T47D (cell line): ENCODE data around the gene MARCHF3.

ENCODE experiments used
- DNase-seq, 2 experiments: peaks; one replicate each; pipeline versions ENCODE4 v3.0.0 to v3.0.0-alpha.2; 2011 to 2012; ENCODE audit warnings: low read depth in 1 of 2, low spot score in 1 of 2
- JUND ChIP-seq: IDR thresholded peaks from 2 replicates; pipeline ENCODE4 v1.6.1; 2012; ENCODE audit warnings: low read depth
- in situ Hi-C: cut with HindIII; loops from 2 replicates; pipeline ENCODE4 v1.10.0; 2016; ENCODE audit warnings: low sequenced_read_pairs, low pct_unique_long_range_greater_than_20kb

MARCHF3 gene

GRCh38 chr5:127030259-127031146 lies at the start of gene MARCHF3:
MARCHF3 (minus strand) TSS chr5:127030558; CDS start chr5:126918171, 112,387 bp downstream.
- in situ Hi-C loops = no loop called here
- DNase-seq = peak; percentile 85 to 97
- no peak for TF ChIP-seq JUND

DNA sequence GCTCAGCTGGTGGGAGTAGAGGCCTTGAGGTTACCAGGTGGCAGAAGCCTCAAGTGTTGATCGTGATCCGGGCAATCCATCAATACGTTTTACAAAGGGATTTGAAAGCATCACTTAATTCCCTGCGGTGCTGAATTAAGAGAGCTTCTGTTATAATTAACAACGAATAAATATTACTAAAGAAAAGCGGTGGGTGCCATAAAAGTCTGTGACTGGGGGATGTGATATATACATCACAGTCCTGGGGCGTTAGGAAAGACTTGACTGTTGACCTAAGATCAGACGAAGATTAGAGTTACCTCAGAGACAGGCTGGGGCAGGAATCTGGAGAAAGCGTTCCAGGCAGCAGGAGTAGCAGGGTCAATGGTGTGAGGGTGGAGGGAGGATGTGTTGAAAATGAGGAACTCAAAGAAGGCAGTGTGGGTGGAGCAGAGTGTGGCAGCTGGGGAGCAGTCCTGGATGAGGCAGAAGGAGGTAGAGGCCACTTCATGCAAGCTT lies 49.7 kb upstream of the MARCHF3 start:
- TF ChIP-seq JUND = no peak
- in situ Hi-C loops = no loop called here
- peak in 1 of 2 experiments; percentile 45 for DNase-seq

DNA sequence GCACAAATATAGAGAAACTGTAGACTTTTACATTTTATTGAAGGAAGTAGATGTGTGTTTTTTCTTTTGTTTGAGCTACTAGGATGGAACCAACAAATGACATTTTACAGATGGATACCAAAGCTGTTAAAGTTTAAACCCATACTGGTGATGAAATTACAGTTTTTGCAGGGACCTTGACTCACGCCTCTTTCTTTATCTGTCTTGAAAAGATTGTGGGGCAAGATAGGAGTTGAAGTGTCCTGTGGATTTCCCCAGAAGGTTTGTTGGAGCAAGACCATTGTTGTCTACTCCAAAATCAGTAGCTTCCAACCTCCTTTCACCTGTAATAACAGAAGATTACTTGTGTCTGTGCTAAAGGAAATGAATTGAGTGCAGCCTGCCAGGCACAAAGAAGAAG lies 47.0 kb upstream of the MARCHF3 start:
- TF ChIP-seq JUND = no peak
- DNase-seq = no peak
- in situ Hi-C loops = no loop called here

GRCh38 chr5:127076315-127077129 lies 46.2 kb upstream of the MARCHF3 start:
- no peak for TF ChIP-seq JUND
- no peak for DNase-seq
- in situ Hi-C loops = no loop called here

DNA sequence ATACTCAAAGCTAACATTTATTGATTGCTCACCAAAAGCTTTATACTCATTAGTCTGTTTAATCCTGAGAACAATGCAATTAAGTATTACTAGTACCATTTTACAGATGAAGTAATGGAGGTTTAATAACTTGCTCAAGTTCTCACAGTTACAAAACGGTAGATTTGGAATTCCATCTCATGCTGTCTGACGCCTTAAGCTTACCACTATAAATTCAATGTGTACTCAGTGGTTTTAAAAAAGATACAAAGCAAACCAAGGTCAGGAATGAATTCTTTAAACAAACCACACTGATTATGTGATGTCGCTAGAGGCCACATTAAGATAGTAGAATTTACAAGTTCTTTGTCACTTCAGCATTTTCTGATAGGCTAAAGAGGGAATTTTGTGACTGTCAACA lies 44.1 kb upstream of the MARCHF3 start:
- no peak for TF ChIP-seq JUND
- in situ Hi-C loops = no loop called here
- DNase-seq = no peak

GRCh38 chr5:127072861-127073846 lies 42.8 kb upstream of the MARCHF3 start, which contains the start of gene C5orf63:
C5orf63 (minus strand) TSS chr5:127073502; CDS start chr5:127058995, 14,507 bp downstream.
- peak; percentile 51 to 61 for DNase-seq
- TF ChIP-seq JUND = no peak
- in situ Hi-C loops = no loop called here

DNA sequence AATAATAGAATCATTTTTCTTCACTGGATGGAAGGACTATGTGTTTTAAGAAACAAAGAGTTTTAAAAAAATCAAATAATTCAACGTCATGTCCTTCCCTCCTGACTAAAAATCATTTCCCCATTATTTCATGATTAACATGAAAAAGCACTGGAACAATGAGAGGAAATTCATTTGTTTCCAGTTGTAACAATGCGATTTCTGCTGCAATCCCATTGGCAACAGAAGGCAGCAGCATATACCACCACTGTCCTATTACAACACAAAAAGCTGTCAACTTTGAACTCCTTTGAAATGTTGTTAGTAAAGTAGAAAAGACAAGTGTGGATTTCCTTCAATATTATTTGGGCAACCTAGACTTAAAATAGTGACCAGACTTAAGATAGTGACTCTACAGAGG lies 39.9 kb upstream of the MARCHF3 start:
- no peak for DNase-seq
- no peak for TF ChIP-seq JUND
- in situ Hi-C loops = no loop called here

- TF ChIP-seq JUND = no peak
- DNase-seq = no peak
- in situ Hi-C loops = no loop called here
These were observed 38.3 kb upstream of the MARCHF3 start for GRCh38 chr5:127068493-127069214.

- in situ Hi-C loops = no loop called here
- no peak for DNase-seq
- no peak for TF ChIP-seq JUND
These were observed 36.4 kb upstream of the MARCHF3 start for GRCh38 chr5:127066721-127067120.

- no peak for TF ChIP-seq JUND
- DNase-seq = no peak
- in situ Hi-C loops = no loop called here
These were observed 34.0 kb upstream of the MARCHF3 start for GRCh38 chr5:127064253-127064840.

DNA sequence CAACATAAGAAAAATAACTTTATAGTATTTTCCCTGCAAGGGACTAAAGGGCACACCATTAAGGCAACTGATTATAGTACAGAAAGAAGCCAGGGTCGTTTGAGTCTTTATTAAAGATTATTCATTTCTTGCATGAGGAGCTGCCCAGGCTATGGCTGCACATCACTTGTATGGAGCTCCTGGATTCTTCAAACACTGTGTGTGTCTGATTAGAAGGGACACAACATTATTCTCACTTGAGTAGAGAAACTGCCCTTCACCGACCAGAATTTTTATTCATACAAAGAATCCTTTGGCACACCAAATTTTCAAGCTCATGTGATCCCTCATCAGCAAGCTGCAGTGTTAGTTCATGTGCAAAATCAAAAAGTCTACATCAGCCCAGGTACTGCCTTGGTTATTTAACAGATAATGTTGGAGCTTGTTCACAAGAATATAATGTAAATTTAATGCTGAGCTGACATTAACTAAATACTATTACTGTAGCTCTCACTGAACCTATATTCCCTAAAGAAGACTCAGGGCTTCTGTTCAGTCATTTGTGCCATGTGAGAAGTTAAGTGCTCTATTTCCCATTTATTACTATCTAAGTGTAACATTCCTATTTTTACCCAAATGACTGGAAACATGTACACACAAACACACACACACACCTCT lies 33.0 kb upstream of the MARCHF3 start:
- no peak for TF ChIP-seq JUND
- in situ Hi-C loops = no loop called here
- no peak for DNase-seq
